Activated naive CD4-positive, alpha-beta T cell treated with anti-CD3 and anti-CD28 coated beads, Interleukin-2, amount 50 U/mL, for 72 hours (primary cell): ENCODE measurements around the gene BRSK2. TPM values are rescaled to one million over a fixed set of nuclear protein-coding genes. Genes with fewer than 3 reads are reported as not detected.
"Not testable (repeated sequence)": the region's sequence is repeated elsewhere in the genome, so short reads cannot be mapped to it uniquely, and the experiment has no call there.

Experiments
- ATAC-seq, 2 donors: fragments of 150-1000 bp; cut with Tn5 transposase; 2 replicates each; pipeline ENCODE4 v1.10.0; 2021; ENCODE audit warnings: mild to moderate bottlenecking in 2 of 2, moderate library complexity in 2 of 2
- DNase-seq, 2 donors: peaks; one replicate each; pipeline ENCODE4 v3.0.0; 2021 to 2022; ENCODE audit warnings: low spot score in 2 of 2
- H3K27ac Mint-ChIP-seq, 2 donors: one replicate each; pipeline ENCODE4 v1.8.0; 2022; ENCODE audit warnings: mild to moderate bottlenecking in 2 of 2, mixed read lengths in 2 of 2
- H3K36me3 Mint-ChIP-seq, 2 donors: one replicate each; pipeline ENCODE4 v1.8.0; 2022; ENCODE audit warnings: mixed read lengths in 2 of 2
- H3K9me3 Mint-ChIP-seq, 2 donors: one replicate each; pipeline ENCODE4 v1.8.0; 2022; ENCODE audit warnings: mixed read lengths in 2 of 2
- total RNA-seq, 2 donors: library from RNA; stranded (reverse); gene quantifications; one replicate each; pipeline ENCODE4 v1.2.3, GENCODE V29; 2022

Gene BRSK2
- total RNA-seq, 2 donors from 2014 or later: 0.45 to 1.3 TPM

DNA sequence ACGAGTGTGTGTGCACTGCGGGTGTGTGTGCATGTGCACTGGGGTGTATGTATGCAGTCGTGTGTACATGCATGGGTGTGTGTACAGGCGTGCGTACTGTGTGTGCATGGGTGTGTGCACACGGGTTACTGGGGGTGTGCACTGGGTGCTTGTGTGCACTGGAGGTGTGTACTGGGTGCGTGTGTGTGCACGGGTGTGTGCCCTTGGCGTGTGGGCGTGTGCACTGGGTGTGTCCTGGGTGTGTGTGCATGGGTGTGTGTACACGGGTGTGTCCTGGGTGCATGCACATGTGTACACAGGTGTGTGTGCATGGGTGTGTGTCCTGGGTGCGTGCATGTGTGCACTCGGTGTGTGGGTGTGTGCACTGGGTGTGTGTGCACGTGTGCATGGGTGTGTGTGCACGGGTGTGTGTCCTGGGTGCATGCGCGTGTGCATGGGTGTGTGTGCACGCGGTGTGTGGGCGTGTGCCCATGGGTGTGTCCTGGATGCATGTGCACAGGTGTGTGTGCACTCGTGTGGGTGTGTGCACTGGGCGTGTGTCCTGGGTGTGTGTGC is 39.1 kb downstream of the BRSK2 start:
- ATAC-seq (no peak), DNase-seq (no peak)
- no peaks in the 10 kb centered on the region for H3K36me3 Mint-ChIP-seq
- H3K27ac Mint-ChIP-seq: no peak overlapping the region
- peaks cover 0 to 6% of the 10 kb centered on the region in 2 donors for H3K9me3 Mint-ChIP-seq

DNA sequence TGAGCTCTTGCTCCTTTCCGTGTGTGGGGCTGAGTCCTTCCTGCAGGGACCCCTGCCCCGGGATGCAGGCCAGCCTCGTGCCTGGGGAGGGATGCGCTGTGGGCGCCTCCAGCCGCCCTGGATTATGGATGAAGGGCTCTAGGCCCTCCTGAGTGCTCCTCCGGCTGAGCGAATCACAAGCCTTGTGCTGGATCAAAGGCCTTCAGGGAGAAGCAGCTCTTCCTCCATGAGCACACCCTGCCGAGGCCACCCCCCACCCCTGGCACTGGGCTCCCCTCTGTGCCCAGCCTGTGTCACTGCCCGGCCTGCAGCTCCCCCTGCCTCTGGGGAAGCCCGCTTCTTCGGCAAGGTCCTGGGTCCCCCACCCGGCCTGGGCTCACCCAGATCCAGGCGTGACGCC is 43.8 kb downstream of the BRSK2 start:
- peaks cover 0 to 6% of the 10 kb centered on the region in 2 donors for H3K9me3 Mint-ChIP-seq
- no peak overlapping the region for H3K27ac Mint-ChIP-seq
- DNase-seq: no peak
- no peaks in the 10 kb centered on the region for H3K36me3 Mint-ChIP-seq
- no peak for ATAC-seq

DNA sequence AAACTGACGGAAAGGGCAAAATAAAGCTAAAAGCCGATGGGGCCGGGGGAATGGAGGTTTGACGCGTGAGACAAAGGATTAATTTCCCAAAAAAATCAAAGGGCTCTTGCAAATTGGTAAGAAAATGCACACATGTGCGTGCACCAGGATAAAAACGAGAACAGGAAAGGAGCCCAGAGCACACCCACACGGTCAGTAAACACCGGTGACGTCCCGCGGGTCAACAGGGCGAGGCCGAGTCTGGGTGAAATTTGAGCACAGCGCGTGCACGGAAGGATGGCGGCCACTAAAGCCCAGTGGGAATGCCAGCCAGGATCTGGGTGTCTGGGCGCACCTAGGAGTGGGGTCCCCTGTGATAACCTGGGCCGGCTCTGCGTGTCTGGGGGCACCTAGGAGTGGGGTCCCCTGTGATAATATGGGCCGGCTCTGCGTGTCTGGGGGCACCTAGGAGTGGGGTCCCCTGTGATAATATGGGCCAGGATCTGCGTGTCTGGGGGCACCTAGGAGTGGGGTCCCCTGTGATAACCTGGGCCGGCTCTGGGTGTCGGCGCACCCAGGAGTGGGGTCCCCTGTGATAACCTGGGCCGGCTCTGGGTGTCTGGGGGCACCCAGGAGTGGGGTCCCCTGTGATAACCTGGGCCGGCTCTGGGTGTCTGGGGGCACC is 44.4 kb downstream of the BRSK2 start:
- DNase-seq (no peak), ATAC-seq (no peak)
- H3K27ac Mint-ChIP-seq: no peak overlapping the region
- no peaks in the 10 kb centered on the region for H3K36me3 Mint-ChIP-seq
- peaks cover 0 to under 1% of the 10 kb centered on the region in 2 donors for H3K9me3 Mint-ChIP-seq

DNA sequence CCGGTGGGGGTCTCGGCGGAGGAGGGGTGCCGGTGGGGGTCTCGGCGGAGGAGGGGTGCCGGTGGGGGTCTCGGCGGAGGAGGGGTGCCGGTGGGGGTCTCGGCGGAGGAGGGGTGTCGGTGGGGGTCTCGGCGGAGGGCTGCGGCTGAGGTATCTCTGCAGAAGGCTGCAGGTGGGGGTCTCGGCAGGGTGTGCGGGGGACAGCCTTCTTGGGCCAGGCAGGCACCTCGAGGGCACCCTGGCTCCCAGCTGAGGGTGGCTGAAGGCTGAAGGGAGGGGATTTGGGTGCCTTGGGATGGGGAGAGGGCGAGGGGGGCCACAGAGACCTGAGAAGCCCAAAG is 45.7 kb downstream of the BRSK2 start:
- not testable (repeated sequence) for ATAC-seq, H3K36me3 Mint-ChIP-seq, H3K9me3 Mint-ChIP-seq, DNase-seq, H3K27ac Mint-ChIP-seq

DNA sequence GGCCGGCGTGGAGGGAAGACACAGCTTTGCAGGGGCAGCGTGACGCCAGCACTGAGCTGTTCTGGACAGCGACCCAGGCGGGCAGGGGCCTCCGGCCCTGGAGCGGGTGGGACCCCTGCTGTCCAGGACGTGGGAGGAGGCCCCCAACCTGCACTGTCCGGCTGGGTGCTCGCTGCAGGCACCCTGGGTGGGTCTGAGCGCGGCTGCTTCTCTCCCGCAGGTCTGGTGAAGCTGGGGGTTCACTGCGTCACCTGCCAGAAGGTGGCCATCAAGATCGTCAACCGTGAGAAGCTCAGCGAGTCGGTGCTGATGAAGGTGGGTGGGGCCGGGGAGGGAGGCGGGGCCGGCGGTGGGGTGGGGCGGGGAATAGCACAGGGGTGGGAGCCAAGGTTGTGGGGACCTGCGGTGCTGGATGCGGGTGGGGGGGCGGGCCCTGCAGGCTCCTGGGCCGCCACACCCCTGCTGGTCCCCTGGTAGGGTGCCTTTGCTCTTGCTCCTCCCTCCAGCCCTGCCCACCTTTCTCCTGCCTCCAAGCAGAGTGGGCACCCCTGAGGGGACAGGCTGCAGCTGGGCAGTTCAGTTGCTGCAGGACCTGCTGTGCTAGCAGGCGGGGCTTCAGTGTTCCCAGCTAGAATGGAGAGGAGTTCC is 46.2 kb downstream of the BRSK2 start:
- ATAC-seq: peak in 1 of 2 donors; percentile 43
- no peaks in the 10 kb centered on the region for H3K36me3 Mint-ChIP-seq
- no peak for DNase-seq
- H3K27ac Mint-ChIP-seq: no peak overlapping the region
- no peaks in the 10 kb centered on the region for H3K9me3 Mint-ChIP-seq

DNA sequence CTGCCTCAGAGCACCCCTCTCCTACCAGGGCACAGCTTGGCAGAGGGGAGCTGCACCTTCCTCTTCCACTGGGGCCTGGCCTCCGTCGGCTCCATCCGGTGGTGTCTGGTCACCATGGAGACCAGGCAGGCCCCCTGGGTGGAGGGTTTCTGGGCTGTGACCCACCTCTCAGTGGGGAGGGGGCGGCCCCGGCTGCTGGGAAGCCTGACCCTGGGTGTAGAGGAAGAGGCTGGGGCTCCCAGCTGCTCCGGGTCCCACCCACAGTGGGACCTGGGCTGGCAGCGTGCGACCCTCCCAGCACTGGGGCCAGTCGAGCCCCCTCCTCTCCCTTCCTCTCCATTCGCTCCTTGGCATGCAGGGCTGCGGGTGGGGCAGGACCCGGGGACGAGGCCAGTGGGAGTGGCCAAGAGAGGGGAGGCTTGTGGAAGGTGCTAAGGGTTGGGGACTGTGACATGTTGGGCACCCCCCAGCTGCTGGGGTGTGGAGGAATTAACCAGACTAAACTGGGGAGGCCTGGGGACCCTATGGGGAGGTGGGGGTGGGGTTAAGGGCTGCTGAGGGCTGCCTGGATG is 46.8 kb downstream of the BRSK2 start:
- no peak overlapping the region for H3K27ac Mint-ChIP-seq
- no peaks in the 10 kb centered on the region for H3K36me3 Mint-ChIP-seq
- ATAC-seq (peak in 1 of 2 donors; percentile 24), DNase-seq (no peak)
- no peaks in the 10 kb centered on the region for H3K9me3 Mint-ChIP-seq

DNA sequence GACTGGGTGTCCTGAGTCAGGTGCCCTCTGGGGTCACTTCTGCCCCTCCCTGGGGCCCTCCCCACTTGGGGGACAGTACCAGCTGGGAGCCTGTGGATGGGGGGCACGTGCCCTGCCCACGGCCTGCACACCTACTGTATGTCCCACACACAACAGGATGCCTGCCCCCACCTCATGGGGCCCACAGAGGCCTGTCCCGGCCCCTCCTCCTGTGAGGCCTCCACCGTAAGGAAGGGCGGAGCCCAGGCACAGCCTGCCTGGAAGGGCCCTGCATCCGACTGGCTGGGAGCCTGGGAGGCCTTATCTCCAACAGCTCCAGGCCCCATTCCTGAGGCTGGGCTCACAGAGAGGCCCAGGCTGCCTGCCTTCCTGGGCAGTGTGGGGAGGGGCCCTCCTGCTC is 47.8 kb downstream of the BRSK2 start:
- ATAC-seq (peak in 1 of 2 donors; percentile 11), DNase-seq (no peak)
- Mint-ChIP-seq H3K27ac (no peak overlapping the region), H3K9me3 (no peaks in the 10 kb centered on the region), H3K36me3 (no peaks in the 10 kb centered on the region)

DNA sequence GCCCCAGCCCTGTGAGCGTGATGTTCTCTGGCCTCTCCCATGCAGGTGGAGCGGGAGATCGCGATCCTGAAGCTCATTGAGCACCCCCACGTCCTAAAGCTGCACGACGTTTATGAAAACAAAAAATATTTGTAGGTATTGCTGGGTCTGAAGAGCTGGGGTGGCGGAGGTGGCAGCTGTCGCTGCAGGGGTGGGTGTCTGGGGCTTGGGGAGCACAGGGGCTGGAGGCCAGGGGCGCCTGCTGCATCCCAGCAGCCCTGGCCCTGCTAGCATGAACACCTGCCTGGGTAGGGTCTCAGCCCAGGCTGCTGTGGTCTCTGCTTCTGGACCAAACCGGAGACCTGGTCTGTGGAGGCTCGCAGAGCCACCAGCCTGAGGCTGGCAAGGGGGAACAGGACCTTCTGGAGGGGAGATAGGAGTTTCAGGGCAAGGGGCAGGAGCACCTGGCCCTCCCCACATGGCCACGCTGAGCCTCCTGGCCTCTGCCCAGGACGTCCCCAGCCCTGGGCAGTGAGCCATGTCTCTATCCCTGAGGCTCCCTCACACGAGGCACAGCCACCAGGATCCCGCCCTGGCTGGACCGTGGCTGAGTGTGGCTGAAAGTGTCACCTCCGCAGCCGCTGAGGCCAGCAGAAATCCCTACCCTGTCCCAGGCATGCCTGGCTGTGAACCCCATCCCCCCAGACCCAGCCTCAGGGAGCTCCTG is 48.7 kb downstream of the BRSK2 start:
- no peak overlapping the region for H3K27ac Mint-ChIP-seq
- no peaks in the 10 kb centered on the region for H3K36me3 Mint-ChIP-seq
- no peak for ATAC-seq
- DNase-seq: no peak
- no peaks in the 10 kb centered on the region for H3K9me3 Mint-ChIP-seq

DNA sequence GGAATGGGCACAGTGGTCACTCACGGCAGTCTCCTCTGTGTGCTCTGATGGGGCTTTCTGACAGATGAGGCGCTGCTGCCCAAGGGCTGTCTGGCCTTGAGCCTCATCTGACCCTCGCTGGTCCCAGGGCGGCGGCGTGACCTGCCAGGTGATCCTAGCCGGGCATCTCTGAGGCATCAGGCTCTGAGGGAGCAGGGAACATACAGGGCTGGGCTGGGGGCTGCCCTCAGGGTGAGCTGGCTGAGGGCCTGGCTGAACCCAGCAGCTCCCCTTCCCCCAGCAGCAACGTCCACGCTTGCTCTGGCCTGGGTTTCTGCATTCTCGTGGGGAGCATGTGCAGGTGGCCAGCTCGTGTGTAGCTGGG is 49.2 kb downstream of the BRSK2 start:
- Mint-ChIP-seq H3K36me3 (no peaks in the 10 kb centered on the region), H3K27ac (no peak overlapping the region), H3K9me3 (no peaks in the 10 kb centered on the region)
- no peak for DNase-seq
- ATAC-seq: no peak

DNA sequence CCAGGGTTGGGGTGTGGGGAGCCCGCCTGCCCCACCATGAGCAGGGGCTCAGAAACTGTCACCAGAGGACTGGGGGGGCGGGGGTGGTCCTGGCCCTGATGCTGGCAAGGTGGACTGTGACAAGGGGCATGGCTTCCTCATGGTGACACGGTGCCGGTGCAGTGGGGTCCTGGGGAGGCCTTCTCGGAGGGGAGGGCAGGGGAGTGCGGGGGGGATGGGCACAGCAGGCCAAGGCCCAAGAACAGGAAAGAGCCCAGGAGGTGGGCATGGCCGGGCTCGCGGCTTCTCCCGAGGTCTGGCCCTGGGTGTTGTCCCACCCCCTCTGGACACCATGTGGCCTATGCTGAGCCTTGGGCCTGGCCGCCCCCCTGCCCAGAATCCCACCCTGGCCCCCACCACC is 49.6 kb downstream of the BRSK2 start:
- DNase-seq (no peak), ATAC-seq (no peak)
- Mint-ChIP-seq H3K36me3 (no peaks in the 10 kb centered on the region), H3K9me3 (no peaks in the 10 kb centered on the region), H3K27ac (no peak overlapping the region)

DNA sequence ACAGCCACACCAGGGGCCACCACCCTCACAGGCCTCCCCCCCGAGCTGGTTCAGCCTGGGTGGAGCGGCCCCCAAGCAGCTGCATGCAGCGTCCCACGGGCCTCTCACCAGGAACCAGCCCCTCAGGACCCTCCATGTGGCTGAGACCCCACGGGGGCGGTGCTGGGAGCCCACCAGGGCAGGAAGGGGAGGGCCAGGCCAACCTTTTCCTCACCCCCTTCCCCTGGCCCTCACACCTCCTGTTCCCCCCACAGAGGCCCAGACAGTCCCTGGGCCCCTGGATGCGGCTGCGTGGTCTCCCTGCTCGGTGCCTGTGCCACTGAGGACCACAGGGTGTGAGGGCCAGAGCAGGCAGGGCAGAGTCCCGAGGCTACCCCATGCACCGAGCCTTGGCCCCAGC is 50.3 kb downstream of the BRSK2 start:
- ATAC-seq (no peak), DNase-seq (no peak)
- Mint-ChIP-seq H3K36me3 (no peaks in the 10 kb centered on the region), H3K27ac (no peak overlapping the region), H3K9me3 (no peaks in the 10 kb centered on the region)

DNA sequence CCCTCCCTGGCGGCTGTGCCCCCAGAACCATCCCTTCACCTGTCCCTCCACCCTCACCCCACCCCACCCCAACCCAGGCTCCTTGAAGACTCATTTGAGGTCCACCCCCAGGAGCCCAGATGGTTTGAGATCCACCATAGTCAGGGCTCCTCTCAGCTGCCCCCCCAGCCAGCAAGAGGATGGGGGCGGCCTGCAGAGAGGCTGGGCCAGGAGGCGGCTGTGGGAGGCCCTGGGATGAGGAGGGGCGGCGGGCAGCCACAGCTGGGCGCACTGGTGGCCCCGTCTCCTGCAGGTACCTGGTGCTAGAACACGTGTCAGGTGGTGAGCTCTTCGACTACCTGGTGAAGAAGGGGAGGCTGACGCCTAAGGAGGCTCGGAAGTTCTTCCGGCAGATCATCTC is 50.8 kb downstream of the BRSK2 start:
- Mint-ChIP-seq H3K27ac (no peak overlapping the region), H3K36me3 (no peaks in the 10 kb centered on the region), H3K9me3 (no peaks in the 10 kb centered on the region)
- DNase-seq (no peak), ATAC-seq (no peak)

DNA sequence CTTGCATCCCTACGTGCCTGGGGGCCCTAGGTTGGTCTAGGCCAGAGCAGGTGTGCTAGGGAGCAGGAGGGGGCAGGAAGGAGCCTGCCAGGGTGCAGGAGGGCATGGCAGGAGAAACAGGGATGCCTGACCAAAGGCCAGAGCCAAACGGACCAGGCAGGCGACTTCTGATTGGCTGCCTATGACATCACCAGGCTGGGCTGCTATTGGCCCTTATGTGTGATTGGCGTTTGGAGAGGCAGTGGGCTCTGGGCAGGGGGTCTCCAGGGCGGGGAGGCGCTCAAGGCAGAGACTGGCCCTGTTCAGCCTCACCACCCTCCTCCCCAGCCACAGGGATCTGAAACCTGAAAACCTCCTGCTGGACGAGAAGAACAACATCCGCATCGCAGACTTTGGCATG is 52.4 kb downstream of the BRSK2 start:
- Mint-ChIP-seq H3K27ac (no peak overlapping the region), H3K36me3 (no peaks in the 10 kb centered on the region), H3K9me3 (no peaks in the 10 kb centered on the region)
- DNase-seq (no peak), ATAC-seq (no peak)

DNA sequence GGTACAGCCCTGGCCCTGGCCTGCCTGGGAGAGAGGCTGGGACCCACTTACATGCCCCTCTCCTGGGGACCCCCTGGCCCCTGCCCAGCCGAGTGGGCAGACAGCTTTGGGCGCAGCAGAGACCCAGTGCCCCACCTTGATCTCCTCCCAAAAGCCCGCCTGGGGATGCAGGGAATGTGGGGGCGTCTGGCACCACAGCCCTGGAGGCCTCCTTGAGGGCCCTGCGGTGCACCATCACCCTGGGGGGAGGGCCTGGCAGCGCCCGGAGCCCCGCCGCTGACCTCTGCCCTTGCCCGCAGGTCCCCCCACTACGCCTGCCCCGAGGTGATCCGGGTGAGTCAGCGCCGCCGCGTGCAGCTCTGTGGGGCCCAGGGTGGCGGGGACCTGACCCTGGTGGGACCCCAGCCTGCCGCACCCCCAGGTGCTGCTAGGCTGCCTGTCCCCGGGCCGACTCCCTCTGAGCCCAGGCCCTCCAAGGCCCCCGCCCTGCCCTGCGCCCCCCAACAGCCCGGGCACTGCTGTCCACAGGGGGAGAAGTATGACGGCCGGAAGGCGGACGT is 53.2 kb downstream of the BRSK2 start:
- no peaks in the 10 kb centered on the region for H3K36me3 Mint-ChIP-seq
- no peaks in the 10 kb centered on the region for H3K9me3 Mint-ChIP-seq
- DNase-seq (no peak), ATAC-seq (no peak)
- H3K27ac Mint-ChIP-seq: no peak overlapping the region

DNA sequence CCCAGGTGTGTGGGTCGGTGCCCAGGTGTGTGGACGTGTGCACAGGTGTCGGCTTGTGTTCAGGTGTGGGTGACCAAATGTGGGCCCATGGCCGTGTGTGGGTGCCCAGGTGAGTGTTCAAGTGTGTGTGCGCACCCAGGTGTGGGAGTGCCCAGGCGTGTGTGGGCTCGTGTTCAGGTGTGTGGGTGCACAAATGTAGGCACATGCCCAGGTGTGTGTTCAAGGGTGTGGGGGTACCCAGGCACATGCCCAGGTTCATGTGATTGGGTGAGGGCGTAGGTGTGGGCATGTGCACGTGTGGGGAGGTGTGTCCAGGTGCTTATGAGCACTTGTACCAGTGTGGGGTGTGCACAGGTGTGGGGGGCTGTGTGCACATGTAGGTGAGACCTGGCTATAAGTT is 54.0 kb downstream of the BRSK2 start:
- H3K27ac Mint-ChIP-seq: no peak overlapping the region
- no peak for ATAC-seq
- H3K9me3 Mint-ChIP-seq: no peaks in the 10 kb centered on the region
- no peaks in the 10 kb centered on the region for H3K36me3 Mint-ChIP-seq
- DNase-seq: no peak

DNA sequence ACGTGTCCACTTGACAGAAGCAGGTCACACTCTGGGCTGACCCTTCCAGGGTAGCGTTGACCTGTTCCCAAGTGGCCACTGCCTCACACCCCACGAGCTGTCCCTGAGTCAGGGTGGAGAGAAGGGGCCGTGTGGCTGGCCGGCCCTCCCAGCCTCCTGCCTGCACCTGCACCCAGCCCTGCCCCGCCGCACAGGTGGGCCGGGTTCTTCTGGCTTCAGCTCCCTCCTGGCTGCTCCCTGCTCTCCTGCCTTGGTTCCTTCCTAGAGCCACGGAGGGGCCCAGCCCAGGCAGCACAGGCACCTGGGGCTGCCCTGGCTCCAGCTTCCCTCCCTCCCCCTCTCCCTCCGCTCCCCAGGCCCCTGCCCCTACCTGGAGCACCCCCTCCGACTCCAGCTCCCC is 54.6 kb downstream of the BRSK2 start:
- no peak for ATAC-seq
- Mint-ChIP-seq H3K27ac (no peak overlapping the region), H3K9me3 (no peaks in the 10 kb centered on the region), H3K36me3 (no peaks in the 10 kb centered on the region)
- no peak for DNase-seq

DNA sequence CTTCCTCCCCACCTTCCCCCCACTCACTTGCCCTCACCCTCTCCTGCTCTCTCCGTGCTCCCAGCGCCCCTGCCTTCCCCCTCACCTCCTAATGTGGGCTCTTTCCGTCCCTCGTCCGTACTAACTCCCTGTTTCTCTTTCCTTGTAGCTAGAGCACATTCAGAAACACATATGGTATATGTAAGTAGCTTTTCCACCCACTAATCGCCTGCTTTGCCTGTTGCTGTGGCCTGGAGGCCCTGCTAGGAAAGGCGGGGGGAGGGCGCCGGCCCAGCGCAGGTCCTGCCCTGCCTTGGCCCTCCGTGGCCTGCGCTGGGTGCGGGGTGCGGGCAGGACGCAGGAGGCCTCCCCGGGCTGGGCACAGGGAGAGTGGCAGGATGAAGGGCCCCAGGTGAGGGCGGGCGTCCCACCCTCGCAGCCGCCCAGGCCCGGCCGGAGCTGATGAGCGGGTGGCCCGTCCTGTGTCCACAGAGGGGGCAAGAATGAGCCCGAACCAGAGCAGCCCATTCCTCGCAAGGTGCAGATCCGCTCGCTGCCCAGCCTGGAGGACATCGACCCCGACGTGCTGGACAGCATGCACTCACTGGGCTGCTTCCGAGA is 55.2 kb downstream of the BRSK2 start:
- DNase-seq: no peak

More for the DNA sequence above, 55.2 kb downstream of the BRSK2 start:
- no peak for ATAC-seq
- Mint-ChIP-seq H3K27ac (no peak overlapping the region), H3K9me3 (no peaks in the 10 kb centered on the region), H3K36me3 (no peaks in the 10 kb centered on the region)
